Measurements from ENCODE around the gene VIPR2. TPM values are rescaled to one million over a fixed set of nuclear protein-coding genes. Genes with fewer than 3 reads are reported as not detected.

Gene VIPR2
- polyA plus RNA-seq, 1 donor from 2014 or later = 0.51 TPM

DNA sequence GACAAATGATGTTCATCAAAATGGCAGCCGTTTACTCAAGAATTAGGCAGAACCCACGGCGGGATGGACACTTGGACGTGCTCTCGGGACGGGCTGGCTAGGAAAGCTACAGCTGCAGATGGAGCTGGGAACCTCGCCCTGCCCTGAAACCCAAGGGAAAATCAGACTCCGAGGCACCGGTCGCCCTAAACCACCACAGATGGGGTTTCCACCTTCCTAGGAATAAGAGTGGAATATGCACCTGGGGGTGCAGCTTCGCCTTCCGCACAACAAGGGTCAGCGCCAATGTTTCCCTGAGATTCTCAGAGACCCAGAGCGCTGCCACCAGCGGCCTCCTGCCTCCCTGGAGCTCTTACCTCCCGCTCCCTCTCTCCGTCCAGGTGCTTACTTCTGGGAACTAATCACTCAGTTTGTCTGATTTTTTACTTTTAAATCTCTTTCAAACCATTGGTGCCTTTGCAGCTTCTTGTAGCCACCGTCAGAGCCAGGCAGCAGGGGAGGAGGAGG, 165.6 kb downstream of the VIPR2 start (continued):
- TF ChIP-seq SMC3 (conservative IDR thresholded peaks at IDR 0.05; ENCODE audit: poor library complexity) (no peak), POLR2AphosphoS5 (IDR thresholded peaks at IDR 0.05) (no peak), EZH2 (IDR thresholded peaks at IDR 0.05; ENCODE audit: borderline replicate concordance, insufficient read depth, low read length, poor library complexity, severe bottlenecking) (no peak), RAD21 (conservative IDR thresholded peaks at IDR 0.05) (no peak)

All from neural cell (in vitro differentiated cells).